Muscle of leg (tissue), 11 donors: Measurements from ENCODE around the gene SLC29A3. TPM values are rescaled to one million over a fixed set of nuclear protein-coding genes. Genes with fewer than 3 reads are reported as not detected.

Experiments used
- DNase-seq: peaks from one replicate; pipeline ENCODE4 v3.0.0; 2013
- H3K27ac ChIP-seq: one replicate; pipeline ENCODE4 v1.5.1; 2013; ENCODE audit warnings: mild to moderate bottlenecking, low read length, control low read depth
- H3K27me3 ChIP-seq: one replicate; pipeline ENCODE4 v1.6.1; 2013; ENCODE audit warnings: low read length; ENCODE audit not compliant: control insufficient read depth, insufficient read depth
- H3K36me3 ChIP-seq: one replicate; pipeline ENCODE4 v1.6.1; 2013; ENCODE audit warnings: low read length; ENCODE audit not compliant: control insufficient read depth, insufficient read depth
- H3K4me1 ChIP-seq: one replicate; pipeline ENCODE4 v1.6.1; 2013; ENCODE audit warnings: low read length; ENCODE audit not compliant: control insufficient read depth, insufficient read depth
- H3K4me3 ChIP-seq: one replicate; pipeline ENCODE4 v1.5.1; 2013; ENCODE audit warnings: low read length, control low read depth
- H3K9me3 ChIP-seq: replicated peaks from 2 replicates; pipeline ENCODE4 v1.6.1; 2013; ENCODE audit warnings: low read depth, low read length; ENCODE audit not compliant: control insufficient read depth
- WGBS: methylation state at CpG from one replicate; pipeline ENCODE4 v1.1.5; 2013; ENCODE audit warnings: missing lambda C conversion rate; ENCODE audit not compliant: insufficient coverage; 5-methylcytosine and 5-hydroxymethylcytosine counted together
- polyA plus RNA-seq, 8 donors: library from polyadenylated mRNA; unstranded; fragments of 120-200 nt; gene quantifications; one replicate each; pipeline versions ENCODE4 v1.2.1 to v1.2.3, GENCODE V29; 2013; ENCODE audit warnings: inconsistent platforms in 1 of 8, low replicate concordance in 1 of 8; ENCODE audit not compliant: insufficient read length in 8 of 8, insufficient read depth in 1 of 8
- total RNA-seq: library from RNA; stranded (reverse); fragments of 120-200 nt; gene quantifications from one replicate; pipeline ENCODE4 v1.2.4, GENCODE V29; 2013

Gene SLC29A3
- total and polyA plus RNA-seq, 9 donors = 1.7 to 5.4 (median 3.8) TPM

DNA sequence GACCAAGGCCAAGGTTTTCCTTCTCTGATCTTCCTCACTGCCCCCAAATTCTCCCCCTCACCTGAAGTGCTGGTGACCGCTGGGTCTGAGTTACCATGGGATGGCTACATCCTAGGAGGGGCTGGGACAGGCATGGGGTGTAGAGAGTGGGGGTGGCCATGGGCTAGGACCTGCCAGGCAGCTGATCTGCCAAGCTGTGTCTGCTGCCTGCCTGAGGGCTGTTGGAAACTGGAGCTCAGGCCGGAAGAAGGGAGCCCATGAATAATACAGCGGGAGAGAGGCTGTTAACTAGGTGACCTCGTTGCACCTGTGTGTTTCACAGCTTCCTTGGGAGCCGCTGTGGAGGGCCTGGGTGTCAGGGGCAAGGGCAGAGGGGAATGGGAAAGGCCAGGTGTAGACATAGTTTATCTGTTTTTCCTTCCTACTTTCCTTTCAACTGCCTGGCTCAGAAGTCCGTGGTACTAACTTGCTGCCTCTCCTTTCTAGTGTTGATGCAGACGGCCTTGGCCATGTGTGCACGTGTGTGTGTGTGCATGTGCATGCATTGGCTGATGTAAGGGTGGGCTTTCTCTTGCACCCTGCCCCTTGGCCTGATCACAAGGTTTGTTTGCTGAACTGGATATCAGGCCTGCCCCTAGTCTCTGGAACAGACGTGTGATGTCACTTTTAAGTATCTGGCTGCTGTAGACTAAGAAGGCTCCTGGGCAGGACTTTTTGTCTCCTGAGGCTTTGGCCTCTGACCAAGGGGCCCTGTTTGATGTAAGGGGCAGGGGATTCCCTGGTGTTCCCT, 89.6 kb downstream of the SLC29A3 start:
- 64% methylated on average over 2 of the region's 9 CpGs for WGBS
- Histone ChIP-seq H3K4me1 (no peaks in the 10 kb centered on the region), H3K27ac (no peak overlapping the region), H3K9me3 (no peaks in the 10 kb centered on the region), H3K4me3 (no peak overlapping the region), H3K27me3 (peaks cover 8% of the 10 kb centered on the region), H3K36me3 (no peaks in the 10 kb centered on the region)
- no peak for DNase-seq

DNA sequence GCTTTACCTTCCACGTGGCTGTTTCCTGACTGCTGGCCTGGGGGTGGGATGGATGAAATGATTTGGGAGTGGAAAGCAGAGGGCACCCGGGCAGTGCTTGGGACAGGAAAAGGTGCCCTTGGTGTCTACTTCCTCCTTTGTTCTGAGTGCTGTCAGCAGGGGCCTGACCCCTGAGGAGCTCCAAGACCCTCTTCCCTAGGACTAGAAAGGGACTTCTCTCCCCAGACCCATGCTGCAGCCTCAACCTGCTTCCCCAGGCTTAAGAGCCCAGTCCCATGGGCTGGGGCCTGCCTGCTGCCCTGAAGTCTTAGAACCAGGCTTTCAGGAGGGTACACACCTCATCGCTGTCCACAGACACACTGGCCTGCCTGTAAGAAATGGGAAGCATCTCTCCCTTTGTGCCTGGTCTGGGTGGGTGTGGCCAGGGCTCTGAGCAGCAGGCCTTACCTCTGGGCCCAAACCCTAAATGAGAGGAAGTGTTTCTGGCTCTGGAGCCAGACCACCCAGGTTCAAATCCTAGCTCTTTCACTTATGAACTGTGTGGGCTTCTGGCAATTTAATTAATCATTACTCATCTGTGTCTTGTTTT, 90.6 kb downstream of the SLC29A3 start:
- WGBS = no CpG with 5 or more reads among the region's 3 CpGs
- Histone ChIP-seq H3K4me1 (no peaks in the 10 kb centered on the region), H3K27me3 (peaks cover 5% of the 10 kb centered on the region), H3K27ac (no peak overlapping the region), H3K4me3 (no peak overlapping the region), H3K9me3 (no peaks in the 10 kb centered on the region), H3K36me3 (no peaks in the 10 kb centered on the region)
- no peak for DNase-seq

Other genes starting within 250 kb of the SLC29A3 start
- 6.4 TPM for gene UNC5B, start 106.7 kb upstream of the SLC29A3 start, total RNA-seq
- gene UNC5B, start 106.7 kb upstream of the SLC29A3 start, polyA plus RNA-seq = 10 to 100 TPM in 7 of 8 donors, 1 to 10 TPM in 1; 9.5 to 13.3 (median 11.9) TPM
- gene CDH23, start 77.7 kb downstream of the SLC29A3 start, total RNA-seq = 4.2 TPM
- 1 to 10 TPM; 3.4 to 5.7 (median 5.1) TPM for gene CDH23, start 77.7 kb downstream of the SLC29A3 start, polyA plus RNA-seq